Keratinocyte (primary cell): Measurements from ENCODE around the gene BCAS1.

Source experiments
- CTCF ChIP-seq, 3 experiments: IDR thresholded peaks in 1 of 3; conservative IDR thresholded peaks in 1 of 3; optimal IDR thresholded peaks in 1 of 3; 2 replicates in 2 of 3; 3 replicates in 1 of 3; pipeline versions ENCODE3 to v1.5.1; 2011; ENCODE audit warnings: low read length in 3 of 3, mild to moderate bottlenecking in 3 of 3, moderate library complexity in 2 of 3, control low read depth in 1 of 3, inconsistent platforms in 1 of 3; ENCODE audit not compliant: insufficient read depth in 2 of 3; ENCODE audit errors: extremely low read depth in 1 of 3
- EZH2 ChIP-seq: IDR thresholded peaks from one replicate; pipeline ENCODE4 v1.6.1; 2012; ENCODE audit warnings: inconsistent platforms, mild to moderate bottlenecking, low read length, moderate library complexity

GRCh38 chr20:53927990-53928389, 142.4 kb downstream of the BCAS1 start:
- TF ChIP-seq CTCF (optimal IDR thresholded peaks at IDR 0.05 in 1 of 3, IDR thresholded peaks at IDR 0.05 in 1 of 3, conservative IDR thresholded peaks at IDR 0.05 in 1 of 3; ENCODE audit: extremely low read depth in 1 of 3, insufficient read depth in 2 of 3, low read length in 3 of 3) = no peak
- TF ChIP-seq EZH2 = no peak
